22Rv1 (cell line): ENCODE measurements around the gene METTL16.

Experiments
- CTCF ChIP-seq: fragments of 450-650 bp; IDR thresholded peaks from 2 replicates; pipeline ENCODE4 v1.5.1; 2017; ENCODE audit warnings: mild to moderate bottlenecking
- ZFX ChIP-seq: fragments of 450-650 bp; IDR thresholded peaks from 2 replicates; pipeline ENCODE4 v1.6.1; 2017; ENCODE audit warnings: antibody characterized with exemption, borderline replicate concordance

- TF ChIP-seq CTCF = no peak
- TF ChIP-seq ZFX = no peak
These were observed 126.2 kb downstream of the METTL16 start for GRCh38 chr17:2385240-2386210.
